GDM1 (cell line): ENCODE data around the gene LGR6.
"Not testable (repeated sequence)": the region's sequence is repeated elsewhere in the genome, so short reads cannot be mapped to it uniquely, and the experiment has no call there.

Source experiments
- DNase-seq: peaks from one replicate; lab custom pipeline; 2025; lab: John Stamatoyannopoulos, UW

The LGR6 gene

GRCh38 chr1:202348005-202348508 lies 154.5 kb downstream of the LGR6 start:
- no peak for DNase-seq

- DNase-seq = peak; percentile 95
Measured at GRCh38 chr1:202348509-202349205, 155.1 kb downstream of the LGR6 start, which contains the start of gene PPP1R12B. Gene PPP1R12B (plus strand): TSS chr1:202348699. CDS start chr1:202348852, 153 bp downstream.

GRCh38 chr1:202349206-202349928 lies 155.8 kb downstream of the LGR6 start:
- DNase-seq = no peak

GRCh38 chr1:202351725-202352124 lies 158.1 kb downstream of the LGR6 start:
- no peak for DNase-seq

- DNase-seq = not testable (repeated sequence)
Measured at GRCh38 chr1:202352583-202353197, 159.1 kb downstream of the LGR6 start.

GRCh38 chr1:202355944-202356553 lies 162.4 kb downstream of the LGR6 start:
- no peak for DNase-seq

GRCh38 chr1:202357506-202357905 lies 163.9 kb downstream of the LGR6 start:
- DNase-seq = no peak

- no peak for DNase-seq
Measured at GRCh38 chr1:202361224-202361623, 167.6 kb downstream of the LGR6 start.

- DNase-seq = no peak
Measured at GRCh38 chr1:202361701-202362100, 168.1 kb downstream of the LGR6 start.

- no peak for DNase-seq
Measured at GRCh38 chr1:202362212-202362611, 168.6 kb downstream of the LGR6 start.

- no peak for DNase-seq
Measured at GRCh38 chr1:202365092-202365815, 171.7 kb downstream of the LGR6 start.

GRCh38 chr1:202367271-202367670 lies 173.7 kb downstream of the LGR6 start:
- no peak for DNase-seq
